ENCODE data around the gene LPAR5. TPM values are rescaled to one million over a fixed set of nuclear protein-coding genes. Genes with fewer than 3 reads are reported as not detected.

Gene LPAR5
- total and polyA plus RNA-seq, 2 of the 13 experiments (the other 11 are each of a cell fraction or from before 2014, with no cell fraction given) = 0.09 to 0.32 TPM

- ATAC-seq (no peak), DNase-seq (ENCODE audit: low spot score) (no peak), FAIRE-seq (no peak)
- peak overlapping the region; percentile 99 for H3K4me2 ChIP-seq (ENCODE audit: low read depth, low read length)
- peaks cover 31 to 49% of the 10 kb centered on the region in 2 experiments for H3K36me3 ChIP-seq (replicated peaks in 1 of 2; ENCODE audit: control insufficient read depth in 1 of 2, insufficient read depth in 2 of 2, low read length in 2 of 2)
- intact Hi-C loops (cut with micrococcal nuclease; ENCODE audit: unreplicated experiment) = no loop called here
- 82% methylated on average over 6 of the region's 6 CpGs for WGBS (ENCODE audit: low lambda C conversion rate)
- ChIA-PET POLR2A (interaction anchor here (1.2 to 2.2 kb wide), 3 partner anchors 9 to 85 kb away, joined by 3 to 8 read pairs (median 7); partner anchors contain the start of genes NOP2 and ZNF384), CTCF (ENCODE audit: low intra/inter-chr PET ratio, low total read pairs) (no interaction called here)
- in situ Hi-C loops (cut with HindIII; ENCODE audit: extremely low pct_ligation_motif_present, low pct_unique_long_range_greater_than_20kb) = no loop called here
- peaks cover 17% of the 10 kb centered on the region for H4K20me1 ChIP-seq (ENCODE audit: insufficient read depth, low read length)
- H3K27me3 ChIP-seq (ENCODE audit: control insufficient read depth in 1 of 2, insufficient read depth in 2 of 2, low read length in 2 of 2) = no peaks in the 10 kb centered on the region; a peak in 1 of 5 replicates
- BruUV-seq (replicated peaks) = no TSS peak
- H3K4me3 ChIP-seq (replicated peaks in 1 of 3; ENCODE audit: insufficient read depth in 1 of 3, low read depth in 2 of 3, low read length in 3 of 3) = peak overlapping the region; percentile 71 to 91 (median 74); a peak in 5 of 6 replicates
- no peak for TF ChIP-seq PAF1 (CRISPR knock-in tag; IDR thresholded peaks at IDR 0.05)
- TF ChIP-seq AGO1 (IDR thresholded peaks at IDR 0.05; ENCODE audit: low read depth, low read length, poor library complexity, severe bottlenecking) = no peak
- no peak for TF ChIP-seq MAF1 (CRISPR knock-in tag; IDR thresholded peaks at IDR 0.05; ENCODE audit: borderline replicate concordance)
- TF ChIP-seq MLX (CRISPR knock-in tag; IDR thresholded peaks at IDR 0.05) = no peak
- TF ChIP-seq ZFP37 (CRISPR knock-in tag; IDR thresholded peaks at IDR 0.05; ENCODE audit: borderline replicate concordance) = no peak
- no peak for TF ChIP-seq NFYC (CRISPR knock-in tag; IDR thresholded peaks at IDR 0.05)
- no peak for TF ChIP-seq MZF1 (CRISPR knock-in tag; IDR thresholded peaks at IDR 0.05; ENCODE audit: borderline replicate concordance)
- TF ChIP-seq JUNB (CRISPR knock-in tag; IDR thresholded peaks at IDR 0.05; ENCODE audit: borderline replicate concordance) = no peak
- TF ChIP-seq KLF11 (CRISPR knock-in tag; IDR thresholded peaks at IDR 0.05) = no peak
- TF ChIP-seq FOXC1 (CRISPR knock-in tag; IDR thresholded peaks at IDR 0.05; ENCODE audit: borderline replicate concordance) = no peak
- TF ChIP-seq GABPB1 (CRISPR knock-in tag; IDR thresholded peaks at IDR 0.05) = no peak
- TF ChIP-seq ZNF350 (CRISPR knock-in tag; IDR thresholded peaks at IDR 0.05; ENCODE audit: borderline replicate concordance, low read depth) = no peak
- TF ChIP-seq PHF21A (CRISPR knock-in tag; IDR thresholded peaks at IDR 0.05) = no peak
- TF ChIP-seq POGZ (CRISPR knock-in tag; IDR thresholded peaks at IDR 0.05) = no peak
- TF ChIP-seq ZNF383 (CRISPR knock-in tag; IDR thresholded peaks at IDR 0.05; ENCODE audit: borderline replicate concordance) = no peak
- H3K9me3 ChIP-seq (ENCODE audit: low read length) = no peaks in the 10 kb centered on the region
- H3K4me1 ChIP-seq (ENCODE audit: insufficient read depth, low read length) = peaks cover 50% of the 10 kb centered on the region
- H2AFZ ChIP-seq (ENCODE audit: low read length) = no peak overlapping the region
- peaks cover 36% of the 10 kb centered on the region for H3K79me2 ChIP-seq (ENCODE audit: insufficient read depth, low read length)
- H3K9ac ChIP-seq (ENCODE audit: insufficient read depth, low read depth, low read length) = 0 out of 2 replicates have a peak overlapping the region, but pooled peaks have one; percentile 87
- H3K27ac ChIP-seq (ENCODE audit: extremely low read length, insufficient read depth, low read length) = no peak overlapping the region
Observed at GRCh38 chr12:6604259-6605029, 31.3 kb downstream of the LPAR5 start.

All from HepG2 (cell line).